Brain pericyte (primary cell): ENCODE data around the gene WLS.
A peak's percentile ranks its signal among the peaks of the same experiment; 100 is the strongest.
"Not testable (repeated sequence)": the region's sequence is repeated elsewhere in the genome, so short reads cannot be mapped to it uniquely, and the experiment has no call there.

Experiments used
- DNase-seq: peaks from one replicate; pipeline ENCODE4 v3.0.0-alpha.2; 2012; ENCODE audit warnings: low read depth, low spot score

WLS gene

GRCh38 chr1:68201546-68202238 lies 30.6 kb downstream of the WLS start:
- no peak for DNase-seq

GRCh38 chr1:68199603-68200002 lies 32.7 kb downstream of the WLS start:
- DNase-seq = no peak

GRCh38 chr1:68198752-68199151 lies 33.6 kb downstream of the WLS start:
- no peak for DNase-seq

- no peak for DNase-seq
Measured at GRCh38 chr1:68197891-68198290, 34.4 kb downstream of the WLS start.

GRCh38 chr1:68197461-68197860 lies 34.9 kb downstream of the WLS start:
- no peak for DNase-seq

GRCh38 chr1:68196676-68197075 lies 35.6 kb downstream of the WLS start:
- no peak for DNase-seq

- no peak for DNase-seq
Measured at GRCh38 chr1:68191717-68192116, 40.6 kb downstream of the WLS start.

- no peak for DNase-seq
Measured at GRCh38 chr1:68188644-68189340, 43.5 kb downstream of the WLS start.

- DNase-seq = peak; percentile 58
Measured at GRCh38 chr1:68188060-68188538, 44.2 kb downstream of the WLS start.

- no peak for DNase-seq
Measured at GRCh38 chr1:68185743-68186142, 46.6 kb downstream of the WLS start.

- DNase-seq = no peak
Measured at GRCh38 chr1:68183895-68184294, 48.4 kb downstream of the WLS start.

- DNase-seq = no peak
Measured at GRCh38 chr1:68181165-68181556, 51.2 kb downstream of the WLS start.

GRCh38 chr1:68180441-68181164 lies 51.7 kb downstream of the WLS start:
- DNase-seq = no peak

- no peak for DNase-seq
Measured at GRCh38 chr1:68178821-68179490, 53.4 kb downstream of the WLS start.

GRCh38 chr1:68175621-68176398 lies 56.5 kb downstream of the WLS start:
- no peak for DNase-seq

- no peak for DNase-seq
Measured at GRCh38 chr1:68174738-68175113, 57.6 kb downstream of the WLS start.

- peak; percentile 97 for DNase-seq
Measured at GRCh38 chr1:68173936-68174737, 58.2 kb downstream of the WLS start.

GRCh38 chr1:68173283-68173935 lies 58.9 kb downstream of the WLS start:
- no peak for DNase-seq

- not testable (repeated sequence) for DNase-seq
Measured at GRCh38 chr1:68171795-68172194, 60.5 kb downstream of the WLS start.
